ENCODE data around the gene CPT1B.

DNA sequence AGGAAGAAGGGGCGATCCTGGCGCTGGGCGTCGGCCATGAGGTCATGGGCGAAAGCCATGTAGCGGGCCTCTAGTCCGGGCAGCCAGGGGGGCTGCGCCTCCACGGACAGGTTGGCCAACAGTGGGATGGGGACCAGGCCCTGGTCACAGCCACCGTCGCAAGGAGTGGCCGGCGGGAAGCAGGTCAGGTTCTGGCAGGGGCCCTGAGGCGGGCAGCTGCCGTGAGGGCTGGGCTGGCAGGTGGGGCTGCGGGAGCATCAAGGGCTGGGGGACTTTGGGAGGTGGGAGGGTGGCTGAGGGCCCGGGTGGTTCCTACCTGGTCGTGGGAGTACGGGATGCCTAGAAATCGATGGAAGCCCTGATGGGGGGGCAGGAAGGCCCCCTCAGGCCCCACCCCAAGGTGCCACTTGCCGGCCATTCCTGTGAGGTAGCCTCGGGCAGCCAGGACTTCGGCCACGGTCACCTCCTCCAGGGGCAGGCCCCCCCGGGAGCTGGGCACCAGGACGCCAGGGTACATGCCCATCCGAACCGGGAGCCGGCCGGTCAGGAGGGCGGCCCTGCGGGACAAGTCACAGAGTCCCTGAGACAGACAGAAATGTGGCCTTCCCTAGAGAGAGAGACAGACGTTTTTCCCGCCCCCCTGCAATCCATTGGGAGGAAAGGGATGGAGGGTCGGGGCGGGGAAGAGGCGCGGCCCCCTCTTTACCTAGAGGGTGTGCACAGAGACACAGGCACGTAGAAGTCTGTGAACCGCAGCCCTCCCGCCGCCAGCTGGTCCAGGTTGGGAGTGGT lies 48.8 kb upstream of the CPT1B start:
- TF ChIP-seq EZH2 (IDR thresholded peaks at IDR 0.05; ENCODE audit: insufficient read depth, poor library complexity, severe bottlenecking) (no peak), EZH2phosphoT487 (IDR thresholded peaks at IDR 0.05; ENCODE audit: insufficient read depth, low read depth) (no peak)
